CD4-positive, alpha-beta T cell treated with Interleukin-17A for 4 hours (primary cell): ENCODE measurements around the gene ATXN1.

Experiments used
- DNase-seq: peaks from one replicate; pipeline ENCODE4 v3.0.0-alpha.2; 2020; ENCODE audit warnings: mixed read lengths

The ATXN1 gene

DNA sequence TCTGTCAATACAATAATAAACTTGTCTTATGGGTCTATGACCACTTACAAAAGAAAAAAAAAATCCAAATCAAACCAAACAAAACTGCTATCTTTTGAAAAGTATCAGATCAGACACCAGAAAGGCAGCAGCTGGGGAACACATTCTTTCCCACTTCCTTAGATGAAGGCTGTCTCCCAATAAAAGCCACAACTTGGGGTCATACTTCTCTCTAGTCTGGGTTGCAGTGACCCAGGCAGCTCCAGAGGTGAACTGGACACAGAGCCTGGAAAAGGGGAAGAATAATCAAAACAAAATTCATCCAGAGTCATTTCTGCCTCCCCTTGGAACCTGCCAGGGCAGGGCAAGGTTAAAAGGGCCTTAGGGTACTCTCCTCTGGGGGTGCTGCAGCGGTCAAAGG lies 19.1 kb downstream of the ATXN1 start:
- no peak for DNase-seq

DNA sequence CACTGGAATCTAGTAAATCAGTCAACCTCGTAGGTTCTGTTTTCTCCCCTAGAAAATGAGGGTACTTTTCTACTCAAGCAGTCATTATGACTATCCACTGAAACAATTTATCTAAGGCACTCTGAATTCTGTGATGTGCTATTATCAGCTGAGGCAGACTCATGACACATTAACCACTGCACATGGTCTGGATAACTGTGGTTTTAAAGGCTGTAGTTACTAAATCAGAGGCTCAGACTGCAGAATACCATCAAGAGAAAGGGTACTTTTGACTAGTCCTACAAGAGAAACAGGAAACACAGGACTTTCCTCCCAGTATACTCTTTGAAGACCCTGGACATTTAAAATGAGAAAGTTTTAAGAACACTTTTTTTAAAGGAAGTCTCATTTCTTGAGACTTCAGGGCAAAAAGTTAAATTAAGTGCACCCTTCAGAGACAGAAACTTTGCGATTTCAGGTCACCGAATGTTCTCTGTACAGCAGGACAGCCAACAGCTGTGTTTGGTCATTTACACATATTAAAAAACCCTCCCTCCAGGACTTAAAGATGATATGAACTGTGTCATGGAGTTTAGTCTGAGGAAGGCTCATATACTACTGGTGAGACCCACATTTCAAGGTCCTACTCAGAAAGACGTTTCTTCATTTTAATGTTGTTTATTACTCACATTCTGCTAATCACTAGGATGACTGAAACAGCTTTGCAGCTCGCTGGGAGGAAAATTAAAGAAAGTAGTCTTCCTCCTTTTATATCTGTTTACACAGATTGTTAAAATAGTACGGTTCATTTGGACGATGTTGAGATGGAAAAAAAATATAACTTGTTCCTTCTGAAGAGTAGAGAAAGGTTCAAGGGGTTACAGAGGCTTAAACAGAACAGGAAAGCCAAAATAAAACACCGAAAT lies 19.9 kb downstream of the ATXN1 start:
- no peak for DNase-seq

DNA sequence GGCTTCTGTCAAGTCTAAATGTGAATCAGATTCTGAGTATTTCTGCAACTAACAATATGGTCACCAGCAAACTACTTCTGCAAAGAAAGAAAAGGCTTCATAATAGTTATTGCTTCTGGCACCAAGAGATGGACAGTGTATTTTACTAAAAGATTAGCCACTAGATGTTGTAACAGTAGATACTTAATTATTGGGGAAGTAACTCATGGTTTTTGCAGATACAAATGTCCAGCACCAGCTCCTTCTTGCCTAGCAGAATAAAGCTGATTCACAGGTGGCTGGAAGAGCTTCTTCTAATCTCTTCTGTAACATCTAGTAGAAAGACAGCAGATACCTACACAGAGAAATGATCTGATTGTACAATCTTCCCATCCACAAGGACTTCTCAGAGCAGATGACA lies 21.2 kb downstream of the ATXN1 start:
- no peak for DNase-seq

DNA sequence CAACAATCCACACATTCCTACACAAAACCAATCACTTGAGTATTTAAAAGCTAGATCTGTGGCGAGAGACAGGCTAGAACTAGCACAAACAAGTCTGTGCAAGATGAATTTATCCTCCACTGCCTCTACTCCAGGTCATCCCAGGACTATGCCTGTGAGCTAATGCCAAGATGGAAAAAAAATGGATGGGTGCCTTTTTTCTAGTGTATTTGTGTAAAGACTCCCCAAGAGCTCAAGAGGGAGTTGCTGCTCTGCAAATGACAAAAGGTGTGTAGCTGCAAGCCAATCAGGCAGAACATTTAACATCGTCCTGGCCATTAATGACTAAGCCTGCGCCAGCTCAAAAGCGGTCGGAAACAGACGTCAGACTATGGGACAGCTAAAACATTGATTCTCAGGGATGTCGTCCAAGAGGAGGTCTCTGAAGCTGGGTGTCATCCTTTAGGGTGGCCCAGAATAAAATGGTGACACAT lies 21.9 kb downstream of the ATXN1 start:
- DNase-seq = no peak

DNA sequence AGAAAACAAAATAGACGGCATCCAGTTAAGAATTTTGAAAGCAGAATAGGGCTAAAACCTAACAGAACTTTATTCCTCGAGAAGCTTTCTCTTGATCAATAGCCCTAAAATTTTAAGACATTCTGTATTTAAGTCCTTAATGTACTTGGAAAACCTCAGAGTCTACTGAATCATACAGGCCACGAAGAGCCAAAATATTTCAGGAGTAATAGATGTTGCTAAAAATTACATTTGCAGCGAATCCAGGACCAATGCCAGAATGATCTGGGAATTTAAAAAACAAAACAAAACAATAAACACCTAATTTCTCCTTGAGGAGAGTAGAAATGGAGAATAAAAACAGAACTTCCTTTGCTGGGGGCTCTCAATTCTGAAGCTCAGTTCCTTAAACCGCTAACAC lies 23.3 kb downstream of the ATXN1 start:
- DNase-seq = no peak

DNA sequence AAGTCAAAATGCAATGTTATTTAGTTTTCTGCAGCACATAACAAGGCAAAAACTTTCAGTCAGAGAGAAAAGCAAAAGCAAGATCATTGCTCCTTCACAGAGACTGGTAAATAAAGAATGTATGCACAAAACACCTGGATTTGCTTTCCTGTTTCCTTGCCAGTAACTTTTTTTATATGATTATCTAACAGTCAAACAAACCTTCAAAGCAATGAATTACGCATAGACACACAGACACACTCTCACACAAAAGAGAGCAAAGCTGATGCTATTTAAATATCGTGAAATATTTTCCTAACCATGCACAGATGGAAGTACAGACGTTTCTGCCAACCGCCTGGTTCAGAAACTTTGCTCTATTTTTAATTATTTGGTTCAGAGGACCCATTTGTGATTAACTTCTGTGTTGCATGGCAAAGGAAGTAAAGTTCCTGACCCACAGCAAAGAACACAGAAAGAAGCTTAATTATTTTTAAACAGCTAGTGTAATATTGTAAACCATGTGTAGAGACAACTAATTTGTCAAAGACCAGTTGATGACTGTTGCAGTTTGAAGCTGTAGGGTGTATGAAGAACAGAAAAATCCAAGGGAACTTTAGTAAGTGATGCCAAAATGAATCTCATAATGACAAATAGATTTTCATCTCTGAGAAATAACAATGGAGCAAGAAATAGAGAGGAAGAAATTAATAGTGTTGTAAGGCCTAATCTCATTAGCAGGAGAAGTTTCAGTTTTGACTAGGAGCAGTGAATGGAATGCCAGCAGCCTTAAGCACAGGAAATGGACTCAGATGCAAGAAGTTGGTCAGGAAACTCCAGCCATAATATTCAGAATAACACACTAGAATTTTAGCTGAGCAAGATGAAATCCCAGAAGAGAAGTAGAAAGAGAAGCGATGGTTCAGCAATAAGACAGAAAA lies 24.1 kb downstream of the ATXN1 start:
- no peak for DNase-seq

DNA sequence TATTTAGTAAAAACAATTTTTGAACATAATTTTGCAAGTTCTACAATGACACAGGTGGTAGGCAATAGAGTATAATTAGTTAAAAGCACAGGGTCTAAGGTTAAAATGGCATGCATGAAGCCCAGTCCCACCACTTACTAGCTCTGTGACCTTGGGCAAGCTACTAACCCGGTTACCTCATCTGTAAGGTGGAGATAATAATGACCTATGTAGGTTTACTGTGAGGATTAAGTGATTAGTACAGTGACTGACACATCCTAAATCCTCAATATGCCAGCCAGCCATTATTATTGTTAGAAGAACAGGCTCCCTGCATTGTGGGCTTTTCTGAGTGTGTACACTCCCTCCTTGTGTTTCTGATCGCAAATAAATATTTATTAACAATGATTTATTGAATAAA lies 26.2 kb downstream of the ATXN1 start:
- DNase-seq = no peak

DNA sequence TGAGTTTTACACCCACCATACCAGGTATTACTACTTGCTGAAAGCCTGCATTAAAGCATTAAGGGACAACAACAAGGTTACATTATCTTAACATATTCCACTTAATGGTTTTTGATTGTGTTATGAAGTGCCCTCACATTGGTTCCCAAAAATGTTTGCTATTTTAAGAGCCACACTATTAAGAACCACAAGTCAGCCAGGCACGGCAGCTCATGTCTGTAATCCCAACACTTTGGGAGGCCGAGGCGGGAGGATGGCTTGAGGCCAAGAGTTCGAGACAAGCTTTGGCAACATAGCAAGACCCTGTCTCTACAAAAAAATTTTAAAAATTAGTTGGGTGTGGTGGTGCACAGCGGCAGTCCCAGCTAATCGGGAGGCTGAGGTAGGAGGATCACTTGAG lies 28.2 kb downstream of the ATXN1 start:
- DNase-seq = no peak

DNA sequence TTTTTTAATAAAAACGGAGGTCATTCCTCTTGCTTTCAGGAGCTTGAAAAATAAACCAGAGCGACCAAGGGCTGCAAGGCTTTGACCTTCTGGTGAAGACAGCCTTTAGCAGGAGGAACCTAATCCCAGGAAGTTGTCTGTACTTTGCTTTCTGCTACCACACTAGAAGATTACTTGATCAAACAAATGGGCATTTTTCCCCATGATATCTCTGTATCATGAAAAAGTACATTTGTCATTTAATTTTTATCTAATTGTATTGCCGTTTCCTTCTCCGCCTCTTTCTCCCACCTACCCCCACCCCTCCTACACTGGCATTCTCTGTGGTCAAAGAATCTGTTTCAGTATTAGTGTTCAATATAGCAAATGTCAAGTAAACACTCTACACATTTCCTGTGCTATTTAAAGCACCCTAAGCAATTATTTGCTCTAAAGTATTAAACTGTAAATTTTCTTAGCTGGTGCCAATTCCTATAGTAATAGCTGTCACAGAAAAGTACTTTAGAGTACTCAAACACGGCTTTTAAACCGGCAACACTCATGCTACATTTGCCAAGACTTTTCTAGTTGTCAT lies 29.7 kb downstream of the ATXN1 start:
- DNase-seq = peak; percentile 30

DNA sequence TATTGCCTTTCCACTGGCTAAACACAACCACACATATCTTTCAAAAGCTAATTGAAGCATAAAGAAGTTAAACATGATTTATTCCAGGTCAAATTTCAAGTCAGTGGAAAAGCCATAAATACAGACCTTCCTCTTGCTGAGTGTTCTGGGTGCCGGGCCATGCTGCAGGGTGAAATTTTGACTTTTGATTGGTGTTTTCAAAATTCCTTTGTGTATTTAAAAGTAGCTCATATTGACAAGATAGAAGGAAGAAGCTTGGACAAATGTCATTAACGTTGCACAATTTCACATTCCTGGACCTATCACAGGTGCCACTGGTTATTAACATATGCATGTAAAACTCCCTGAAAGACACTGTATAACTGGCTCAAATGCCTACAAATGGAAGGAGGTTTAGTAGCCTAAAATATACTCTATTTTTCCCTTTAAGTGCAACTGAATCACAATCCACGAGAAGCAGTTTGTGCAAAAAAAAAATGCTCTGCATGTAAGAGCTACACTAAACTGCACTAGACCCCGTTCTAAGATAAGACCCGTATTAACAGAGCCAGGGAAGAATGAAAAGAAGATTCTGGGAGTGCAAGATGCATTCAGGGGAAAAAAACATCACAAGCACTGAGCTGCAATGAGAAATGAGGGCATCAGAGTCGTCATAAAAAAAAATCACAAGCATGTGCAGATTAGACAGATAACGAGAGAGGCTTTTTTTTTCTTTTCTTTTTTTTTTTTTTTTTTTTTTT lies 30.4 kb downstream of the ATXN1 start:
- no peak for DNase-seq

DNA sequence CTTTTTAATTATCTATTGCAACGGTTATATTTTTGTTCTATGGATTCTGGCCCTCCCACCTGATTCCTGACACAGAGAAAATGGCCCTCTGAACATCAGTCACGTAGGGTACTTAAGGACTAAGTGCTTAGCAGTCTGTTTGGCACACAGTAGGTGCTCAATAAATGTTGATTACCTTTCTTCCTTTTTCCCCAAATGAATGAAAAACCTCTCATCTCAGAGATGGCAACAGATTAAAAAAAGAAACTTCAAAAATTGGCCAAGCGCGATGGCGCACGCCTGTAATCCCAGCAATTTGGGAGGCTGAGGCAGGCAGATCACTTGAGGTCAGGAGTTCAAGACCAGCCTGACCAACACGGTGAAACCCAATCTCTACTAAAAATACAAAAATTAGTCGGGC lies 31.5 kb downstream of the ATXN1 start:
- no peak for DNase-seq

DNA sequence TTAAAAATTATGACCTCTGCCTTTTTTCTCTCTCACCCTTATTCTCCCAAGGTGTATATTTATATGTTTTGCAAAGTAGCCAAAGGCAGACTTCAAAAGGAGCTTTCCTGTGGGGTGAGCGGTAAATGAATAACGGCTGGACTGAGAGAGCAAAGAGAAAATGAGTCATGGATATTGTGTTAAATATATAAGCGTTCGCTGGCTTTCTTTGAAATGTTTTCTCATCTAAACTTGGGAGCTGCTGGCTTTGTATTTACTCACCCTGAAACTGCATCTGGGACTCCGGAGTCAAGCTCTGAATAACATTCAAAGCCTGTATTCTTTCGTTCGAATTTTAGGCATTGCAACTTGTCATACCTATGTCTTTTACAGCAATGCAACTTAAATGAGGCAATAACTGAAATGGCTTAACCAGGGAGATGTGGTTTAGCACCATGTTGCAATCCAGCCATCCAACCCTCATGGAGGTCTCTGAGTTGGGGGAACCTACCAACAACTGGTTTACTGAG lies 32.0 kb downstream of the ATXN1 start:
- no peak for DNase-seq

DNA sequence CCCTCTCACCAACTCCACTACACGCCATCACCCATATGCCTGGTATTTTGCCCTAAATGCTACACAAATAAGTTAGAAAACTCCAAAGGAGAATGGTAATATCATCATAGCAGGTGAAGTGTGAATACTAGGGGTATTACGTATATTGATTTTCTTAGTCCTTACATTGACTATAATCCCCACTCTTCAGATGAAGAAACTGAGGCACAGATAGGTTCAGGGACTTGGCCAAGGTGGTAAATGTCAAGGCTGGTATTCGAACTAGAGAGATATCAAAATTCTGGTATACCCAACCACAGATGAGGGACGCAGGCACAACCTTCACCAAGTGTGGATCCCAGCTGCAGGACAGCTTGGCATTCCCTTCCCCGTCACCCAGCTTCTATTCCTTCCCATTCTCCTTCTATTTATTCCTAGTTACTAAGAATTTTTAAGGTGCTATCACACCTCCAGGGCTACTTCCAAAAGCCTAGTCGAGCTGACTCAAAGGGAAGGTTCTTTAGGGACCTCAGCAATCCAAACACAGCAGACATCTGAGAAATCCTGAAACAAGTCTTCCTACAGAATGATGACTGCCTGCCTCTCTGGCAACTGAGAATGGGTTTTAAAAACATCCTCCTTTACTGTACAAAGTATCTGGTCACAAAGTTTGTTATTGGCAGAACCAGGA lies 32.6 kb downstream of the ATXN1 start:
- no peak for DNase-seq

DNA sequence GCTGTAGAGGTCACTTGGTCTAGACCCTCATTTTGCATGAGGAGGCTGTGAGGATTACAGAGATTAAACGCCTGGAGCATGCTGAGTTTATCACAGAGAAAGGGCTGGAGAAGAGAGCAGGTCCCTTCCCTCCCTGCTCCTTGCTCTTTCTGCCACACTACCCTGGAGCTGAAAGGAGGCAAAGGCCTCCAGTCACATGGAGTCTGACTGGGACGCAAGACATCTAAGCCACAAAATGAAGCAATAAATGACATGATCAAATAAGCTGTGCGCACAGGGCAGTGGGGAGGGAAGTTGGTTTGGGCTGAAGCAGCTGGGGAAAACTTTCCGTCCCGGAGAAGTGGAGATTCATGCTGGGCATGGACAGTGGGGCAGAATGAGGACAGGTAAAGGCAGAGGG lies 33.3 kb downstream of the ATXN1 start:
- no peak for DNase-seq

DNA sequence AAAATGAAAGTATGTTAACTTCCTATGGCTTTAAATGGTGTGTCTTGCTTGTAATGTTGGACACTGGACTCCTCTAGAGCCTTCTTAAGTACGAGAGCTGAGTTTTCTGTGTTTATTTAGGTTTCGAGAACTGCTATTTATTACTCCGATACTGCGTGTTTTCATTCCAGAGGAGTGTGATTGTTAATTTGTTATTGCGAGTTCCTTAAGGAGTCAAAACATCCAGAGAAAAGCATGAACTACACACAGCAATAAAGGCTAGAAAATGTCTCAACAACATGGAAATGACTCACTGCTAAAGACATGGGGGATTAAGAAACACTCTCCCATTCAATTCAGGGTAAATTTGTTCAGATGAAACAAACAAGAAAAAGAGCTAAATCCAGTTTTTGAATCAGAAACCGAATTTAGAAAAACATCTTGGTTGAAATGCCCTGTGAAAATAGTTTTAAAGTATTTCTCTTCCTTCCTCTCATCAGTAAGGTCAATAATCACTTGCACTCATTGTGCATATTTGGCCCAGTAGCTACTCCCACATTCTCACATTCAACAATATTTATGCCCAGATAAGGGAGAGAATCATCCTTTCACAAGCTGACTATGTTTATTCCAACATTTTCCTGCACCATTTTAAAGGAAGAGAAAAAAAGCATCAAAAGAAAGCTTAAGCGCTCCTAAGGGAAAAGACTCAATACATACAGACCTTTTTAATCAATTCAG lies 36.0 kb downstream of the ATXN1 start:
- DNase-seq = no peak

DNA sequence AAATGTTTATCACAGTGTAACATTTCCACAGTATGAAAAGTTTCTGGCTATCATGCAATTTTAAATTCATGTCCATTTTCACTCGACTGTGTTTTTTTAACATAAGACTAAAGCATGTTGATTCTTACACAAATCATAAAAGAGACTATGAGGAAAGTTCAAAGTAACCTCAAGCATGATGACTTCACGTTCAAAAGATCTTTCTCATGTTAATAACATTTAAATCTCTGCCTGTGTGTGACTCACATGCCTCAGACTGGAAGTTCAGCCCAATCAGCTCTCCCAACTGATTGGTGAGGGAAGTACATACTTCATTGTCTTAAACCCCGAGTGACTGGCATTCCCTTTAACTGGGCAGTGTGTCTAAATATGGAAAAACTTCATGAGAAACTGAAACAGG lies 37.4 kb downstream of the ATXN1 start:
- DNase-seq = peak; percentile 44

DNA sequence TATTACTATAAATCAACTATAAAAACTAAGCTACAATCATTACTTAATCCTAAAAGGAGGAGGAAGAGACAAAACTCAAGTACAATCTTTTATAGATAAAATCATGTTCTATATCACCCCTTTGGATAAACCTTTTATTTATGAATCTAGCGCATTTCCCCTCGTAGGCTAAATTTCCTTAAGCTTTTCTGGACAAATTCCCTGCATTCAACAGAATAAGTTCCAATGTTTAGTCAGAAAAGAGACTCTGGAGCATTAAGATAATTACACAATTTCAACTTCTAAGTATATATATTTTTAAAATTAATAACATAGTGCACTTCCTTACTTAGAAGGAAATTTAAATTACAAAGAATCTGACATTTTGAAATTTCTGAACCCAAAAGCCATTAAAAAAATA lies 37.9 kb downstream of the ATXN1 start:
- no peak for DNase-seq

DNA sequence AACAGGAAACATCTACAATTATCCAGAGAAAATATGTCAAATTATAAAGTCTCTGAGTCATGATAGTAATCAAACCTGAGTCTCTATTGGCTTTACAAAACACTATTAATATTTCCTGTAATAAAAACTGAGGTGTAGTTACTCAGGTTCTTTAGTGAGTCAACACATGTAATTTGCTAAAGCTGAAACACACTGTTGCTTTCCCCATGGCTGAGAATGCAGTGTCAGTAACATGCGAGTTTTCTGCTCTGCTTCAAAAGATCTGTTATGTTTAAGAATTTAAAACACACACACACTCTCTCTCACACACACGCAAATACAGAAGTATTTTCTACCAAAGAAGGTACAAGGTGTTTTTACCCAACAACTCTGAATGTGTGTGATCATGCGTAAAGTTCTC lies 38.6 kb downstream of the ATXN1 start:
- no peak for DNase-seq

DNA sequence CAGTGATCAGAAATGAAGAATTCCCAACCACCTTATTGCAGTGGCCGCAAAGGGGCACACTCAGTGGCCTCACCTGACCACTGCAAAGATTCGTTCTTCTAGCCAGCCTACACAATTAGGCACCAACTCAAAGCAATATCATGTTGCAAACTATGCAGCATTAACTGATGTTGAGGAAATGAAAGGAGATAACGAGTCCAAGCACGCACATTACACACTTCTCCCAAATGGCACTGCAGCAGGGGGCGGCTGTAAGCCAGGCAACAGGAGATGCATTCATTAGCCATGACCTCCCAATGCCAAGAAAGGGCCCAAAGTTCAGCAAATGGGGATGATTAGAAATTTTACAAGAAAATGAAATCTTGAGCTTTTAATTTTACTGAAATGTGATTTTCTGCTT lies 39.3 kb downstream of the ATXN1 start:
- no peak for DNase-seq

DNA sequence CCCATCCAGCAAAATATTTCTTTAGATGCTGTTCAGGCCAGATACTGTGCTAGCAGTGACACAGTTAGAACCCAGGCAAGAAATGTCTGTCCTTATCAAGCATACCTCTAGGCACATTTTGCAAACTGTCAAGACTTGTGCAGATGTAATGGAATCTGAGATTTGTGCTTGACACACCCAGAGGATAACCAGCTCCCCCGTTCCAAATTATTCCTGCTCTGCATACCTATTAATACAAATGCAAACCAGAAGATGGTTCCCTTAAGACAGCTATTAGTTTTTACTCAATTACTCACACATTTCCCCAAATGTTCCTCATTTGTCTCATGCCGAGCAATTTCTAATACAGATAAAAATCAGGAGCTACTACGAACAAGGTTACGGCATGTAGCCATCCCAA lies 40.4 kb downstream of the ATXN1 start:
- no peak for DNase-seq

DNA sequence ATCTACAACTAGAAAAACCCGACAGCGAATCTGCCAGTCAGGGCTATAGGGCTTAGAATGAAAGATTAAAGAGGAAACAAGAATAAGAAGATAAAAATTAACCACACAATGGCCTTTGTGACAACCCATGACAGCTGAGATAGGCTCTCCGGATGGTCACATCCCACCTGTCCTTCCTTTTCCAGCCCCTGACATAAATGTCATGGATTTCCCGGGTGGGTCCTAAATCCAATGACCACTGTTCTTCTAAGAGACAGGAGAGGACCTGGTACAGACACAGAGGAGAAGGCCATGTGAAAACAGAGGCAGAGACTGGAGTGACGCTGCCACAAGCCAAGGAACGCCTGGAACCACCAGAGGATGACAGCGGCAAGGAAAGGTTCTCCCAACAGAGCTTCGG lies 41.8 kb downstream of the ATXN1 start:
- DNase-seq = no peak
